HG03442 (cell line): ENCODE data around the gene NEGR1.

Source experiments
- ATAC-seq: cut with Tn5 transposase; IDR thresholded peaks from one replicate; pipeline ENCODE4 v1.9.1; 2021; ENCODE audit warnings: mild to moderate bottlenecking, moderate library complexity; ENCODE audit not compliant: unreplicated experiment

NEGR1 gene

GRCh38 chr1:72122099-72122880, 160.0 kb downstream of the NEGR1 start:
- no peak for ATAC-seq

GRCh38 chr1:72119491-72119890, 162.8 kb downstream of the NEGR1 start:
- no peak for ATAC-seq

GRCh38 chr1:72117621-72118020, 164.7 kb downstream of the NEGR1 start:
- no peak for ATAC-seq

GRCh38 chr1:72115290-72115689, 167.0 kb downstream of the NEGR1 start:
- ATAC-seq: no peak

DNA sequence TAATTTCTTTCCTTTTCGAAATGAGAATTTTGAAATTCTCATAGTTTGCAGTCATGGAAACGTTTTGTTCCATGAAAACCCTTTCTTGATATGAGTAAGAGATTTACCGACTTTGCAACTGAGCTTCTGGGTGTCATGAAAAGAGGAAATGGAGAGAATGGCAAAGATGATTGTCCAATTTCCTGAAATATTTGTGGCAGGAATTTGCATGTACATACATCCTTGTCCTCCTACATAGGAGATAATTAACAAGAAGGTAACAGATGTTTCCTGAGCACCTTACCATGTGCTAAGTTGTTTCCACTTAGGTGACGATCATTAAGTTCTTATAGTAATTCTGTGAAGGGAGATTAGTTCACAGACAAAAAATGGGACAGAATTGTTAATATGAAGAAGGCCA, 170.7 kb downstream of the NEGR1 start:
- ATAC-seq: no peak

GRCh38 chr1:72109916-72110315, 172.4 kb downstream of the NEGR1 start:
- no peak for ATAC-seq

DNA sequence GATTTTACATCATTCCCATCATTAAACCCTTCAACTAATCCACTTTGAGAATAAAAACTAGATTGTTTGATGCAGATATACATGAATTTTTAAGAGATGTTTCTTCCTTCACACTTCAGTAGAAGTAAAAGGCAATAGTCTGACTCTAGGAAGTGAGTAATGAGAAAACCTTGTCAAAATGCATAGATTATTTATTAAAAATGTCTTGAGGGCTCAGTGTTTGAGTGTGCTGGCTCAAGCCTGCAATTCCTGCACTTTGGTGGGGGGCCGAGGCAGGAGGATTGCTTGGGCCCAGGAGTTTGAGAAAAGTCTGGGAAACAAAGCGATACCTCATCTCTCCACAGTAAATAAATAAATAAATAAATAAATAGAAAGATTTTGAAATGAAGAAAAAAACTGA, 177.1 kb downstream of the NEGR1 start:
- no peak for ATAC-seq

GRCh38 chr1:72101840-72102632, 180.3 kb downstream of the NEGR1 start:
- ATAC-seq: no peak

DNA sequence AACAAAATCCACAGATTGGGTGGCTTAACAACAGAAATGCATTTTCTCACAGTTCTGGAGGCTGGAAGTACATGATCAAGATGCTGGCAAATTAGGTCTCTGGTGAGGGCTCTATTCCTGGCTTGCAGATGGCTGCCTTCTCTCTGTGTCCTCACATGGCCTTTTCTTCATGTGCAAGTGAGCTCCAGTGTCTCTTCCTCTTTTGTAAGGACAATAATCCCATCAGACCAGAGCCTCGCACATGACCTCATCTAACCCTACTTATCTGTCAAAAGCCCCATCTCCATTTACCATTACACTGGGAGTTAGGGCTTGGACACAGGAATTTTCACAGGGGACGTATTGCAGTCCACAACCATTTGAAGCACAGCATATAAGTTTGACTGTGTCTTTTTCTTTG, 181.6 kb downstream of the NEGR1 start:
- ATAC-seq: no peak

DNA sequence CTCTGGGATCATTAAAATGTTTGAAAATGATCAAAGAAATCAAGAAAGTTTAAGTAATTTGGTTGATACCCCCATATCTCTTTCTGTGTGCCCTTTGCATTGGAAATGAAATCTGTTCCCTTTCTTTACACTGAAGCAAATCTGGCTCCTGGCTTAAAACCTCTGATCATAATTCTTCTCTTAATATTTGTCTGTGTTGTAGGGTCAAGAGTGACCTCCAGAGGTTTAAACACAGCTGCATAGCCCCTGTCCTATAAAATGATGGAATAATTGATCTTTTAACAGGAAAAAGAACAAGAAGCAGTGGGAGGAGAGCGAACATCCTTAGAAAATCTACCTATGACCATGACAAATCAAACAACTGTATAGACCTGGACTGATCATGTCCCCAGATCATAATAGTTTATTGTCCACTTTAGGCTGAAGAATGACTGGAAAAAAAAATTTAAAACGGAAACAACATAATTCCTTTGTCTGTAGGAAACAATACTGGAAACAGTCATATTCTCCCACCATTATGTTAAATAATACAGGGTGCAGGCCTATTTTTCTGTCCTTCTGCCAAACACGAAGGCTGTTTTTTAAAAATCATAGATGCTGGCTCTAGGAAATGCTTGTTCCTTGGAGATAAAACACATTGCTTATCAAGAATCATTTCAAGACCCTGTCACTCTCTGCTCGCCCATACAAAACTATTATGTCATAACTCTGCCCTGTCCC, 184.3 kb downstream of the NEGR1 start:
- ATAC-seq: no peak

DNA sequence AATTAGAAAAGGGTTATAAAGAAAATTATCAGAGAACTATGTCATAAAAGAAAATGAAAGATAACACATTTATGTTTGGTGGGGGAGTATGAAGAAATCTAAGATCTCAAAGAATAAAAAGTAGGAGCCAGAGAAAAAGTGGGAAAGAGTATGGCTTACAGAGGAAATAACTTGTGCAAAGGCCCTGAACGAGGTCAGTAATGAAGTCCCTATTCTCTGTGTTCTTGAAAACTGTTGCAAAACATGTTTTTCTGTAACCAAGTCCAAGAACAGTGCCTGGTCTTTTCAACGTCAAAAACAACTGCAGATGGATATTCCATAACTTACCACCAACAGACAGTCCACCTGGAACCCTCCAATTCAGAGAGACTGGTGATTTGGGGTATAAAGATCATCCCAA, 188.1 kb downstream of the NEGR1 start:
- ATAC-seq: no peak

GRCh38 chr1:72086394-72086793, 195.9 kb downstream of the NEGR1 start:
- ATAC-seq: no peak

DNA sequence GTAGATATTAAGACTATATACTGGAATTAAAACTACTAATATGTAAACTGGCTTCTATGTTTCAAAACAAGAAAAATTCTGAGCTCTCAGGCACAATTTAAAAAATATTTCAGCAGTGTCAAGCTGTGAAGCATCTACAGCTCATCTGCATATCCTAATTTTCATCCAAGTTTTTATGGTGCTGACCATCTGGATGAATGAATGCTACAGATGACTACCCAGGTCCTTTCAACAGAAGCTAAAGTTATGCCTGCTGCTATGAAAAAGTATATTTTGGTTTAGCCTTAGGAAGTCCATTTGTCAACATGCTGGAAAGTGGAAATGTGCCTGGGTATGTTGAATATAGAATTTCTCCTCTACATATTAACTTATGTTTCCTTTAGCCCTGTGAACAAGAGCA, 206.9 kb downstream of the NEGR1 start:
- no peak for ATAC-seq

- no peak for ATAC-seq
Observed at GRCh38 chr1:72066431-72066830, 215.9 kb downstream of the NEGR1 start.

DNA sequence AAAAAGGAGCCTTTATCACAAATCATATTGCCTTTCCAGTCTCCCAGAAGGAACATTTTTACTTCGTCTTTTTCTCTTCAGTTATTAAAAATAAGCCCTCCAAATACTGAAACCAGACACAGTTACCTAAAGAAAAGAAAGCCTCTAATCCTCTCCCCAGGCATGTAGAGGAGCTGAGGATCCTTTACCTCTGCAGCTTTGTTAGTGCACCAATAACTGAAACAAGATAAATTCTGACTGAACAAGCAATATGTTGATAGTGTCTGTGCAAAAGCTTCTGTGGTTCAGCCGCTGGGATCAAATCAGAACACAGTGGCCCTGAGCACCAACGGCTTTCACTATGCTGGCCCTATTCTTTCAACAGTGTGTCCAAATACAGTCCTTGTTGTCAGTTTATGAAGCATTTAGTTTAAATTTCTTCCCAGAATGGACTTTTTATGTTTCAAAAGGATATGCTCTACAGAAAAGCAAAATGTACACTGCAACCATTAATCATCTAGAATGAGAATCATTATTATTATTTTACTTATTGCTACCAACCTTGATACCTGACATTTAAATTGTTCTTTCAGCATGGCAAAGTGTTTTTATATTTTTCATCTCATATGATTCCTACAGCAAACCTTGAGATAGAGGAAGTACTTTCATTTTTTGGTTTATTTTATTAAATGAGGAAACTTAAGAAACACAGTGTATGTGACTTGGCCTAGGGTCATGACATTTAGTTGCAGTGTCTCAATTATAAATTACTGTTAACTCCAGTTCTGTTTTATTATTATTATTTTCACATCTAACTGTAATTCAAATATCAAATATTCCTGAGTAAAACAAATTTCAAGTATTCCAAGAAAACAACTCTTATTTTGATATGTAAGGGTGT, 217.9 kb downstream of the NEGR1 start:
- ATAC-seq: no peak

GRCh38 chr1:72063364-72064044, 218.8 kb downstream of the NEGR1 start:
- ATAC-seq: no peak

GRCh38 chr1:72062584-72062983, 219.8 kb downstream of the NEGR1 start:
- ATAC-seq: no peak

DNA sequence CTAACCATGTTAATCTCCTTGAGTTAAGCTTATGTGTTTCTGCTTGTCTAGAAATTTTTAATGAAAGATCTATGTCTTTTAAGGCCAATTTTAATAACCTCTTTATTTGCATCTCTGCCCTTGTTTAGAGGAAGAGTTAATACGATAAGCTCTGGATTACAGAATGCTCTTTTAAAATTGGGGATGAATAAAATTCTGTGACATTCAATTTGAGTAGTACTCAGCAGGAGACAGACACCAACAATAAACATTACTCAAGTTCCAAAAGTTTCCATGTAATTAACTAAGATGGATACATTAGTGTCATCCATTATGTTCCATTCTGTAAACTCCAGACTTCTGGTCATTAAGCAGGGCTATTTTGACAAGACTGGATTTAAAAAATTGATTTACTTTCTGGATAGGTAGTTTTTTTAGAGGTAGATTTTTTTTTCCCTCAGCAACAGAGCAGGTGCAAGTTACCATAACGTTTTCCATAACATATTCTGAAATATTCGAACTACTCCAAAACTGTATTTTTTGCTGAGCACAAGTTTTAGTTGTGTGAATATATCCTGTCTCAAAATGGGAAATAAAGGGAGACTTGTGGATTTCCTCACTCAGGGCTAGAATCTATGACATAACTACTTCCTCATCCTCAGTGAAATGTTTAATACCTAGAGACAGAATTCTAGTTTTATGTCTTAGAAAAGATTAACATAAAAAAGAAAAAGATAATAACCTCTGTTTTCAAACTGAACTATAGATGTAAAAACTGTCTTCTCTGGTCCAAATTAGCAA, 221.7 kb downstream of the NEGR1 start:
- no peak for ATAC-seq

DNA sequence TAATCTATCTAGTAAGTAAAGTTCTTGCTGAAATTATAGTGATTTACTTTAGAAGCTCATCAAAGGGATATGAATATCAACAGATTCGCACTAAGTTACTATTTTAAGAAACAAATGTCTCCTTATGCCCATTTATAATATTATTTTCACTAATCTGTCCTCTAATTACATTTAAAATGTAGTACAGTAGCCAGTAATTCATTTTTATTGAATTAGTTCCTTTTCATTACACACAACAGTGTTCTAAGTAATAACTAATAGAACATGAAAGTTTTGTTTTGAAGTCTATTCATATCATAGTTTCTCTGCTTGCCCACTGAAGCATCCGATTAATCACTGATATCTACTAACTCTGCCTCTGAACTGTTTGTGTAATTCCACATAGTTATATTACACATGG, 225.8 kb downstream of the NEGR1 start:
- no peak for ATAC-seq
